ENCODE data around the gene HUNK. TPM values are rescaled to one million over a fixed set of nuclear protein-coding genes. Genes with fewer than 3 reads are reported as not detected.

The HUNK gene
- total RNA-seq, 1 experiment from 2014 or later = 2.1 TPM

DNA sequence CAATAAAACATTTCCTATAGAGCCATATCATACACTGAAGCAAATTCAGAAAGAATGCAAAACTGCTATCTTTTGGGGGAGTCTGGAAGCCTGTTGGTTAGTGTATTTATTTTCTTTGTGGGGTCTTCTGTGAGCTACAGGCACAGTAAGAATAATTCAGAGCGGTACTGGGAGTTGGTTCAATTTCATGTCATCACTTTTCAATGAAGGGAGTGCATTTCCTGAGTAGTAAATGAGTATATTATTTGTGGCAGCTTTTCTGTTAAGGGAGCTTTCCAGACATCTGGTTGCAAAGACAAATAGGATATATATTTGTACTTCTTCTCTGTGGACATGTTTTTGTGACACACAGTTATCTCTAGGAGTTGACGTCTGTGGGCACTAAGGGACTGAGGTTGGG, 130.6 kb downstream of the HUNK start:
- intact Hi-C loops (cut with micrococcal nuclease; ENCODE audit: unreplicated experiment) = no loop called here
- CTCF ChIA-PET = no interaction called here
- no peak for TF ChIP-seq EZH2 (IDR thresholded peaks at IDR 0.05; ENCODE audit: borderline replicate concordance, low read depth, low read length, poor library complexity, severe bottlenecking)
- no peak for TF ChIP-seq CTCF (conservative IDR thresholded peaks at IDR 0.05; ENCODE audit: low read depth, low read length)
- POLR2A ChIA-PET (ENCODE audit: low non-redundant PET) = no interaction called here
- peaks cover 5% of the 10 kb centered on the region for H3K9me3 ChIP-seq (ENCODE audit: low read depth, low read length, poor library complexity, severe bottlenecking)
- H3K4me1 ChIP-seq (ENCODE audit: insufficient read depth, low read length, poor library complexity, severe bottlenecking) = no peaks in the 10 kb centered on the region
- H3K4me3 ChIP-seq (ENCODE audit: low read depth, low read length, poor library complexity, severe bottlenecking) = no peak overlapping the region
- H3K27me3 ChIP-seq (replicated peaks; ENCODE audit: insufficient read depth, low read depth, low read length, poor library complexity) = peaks cover 4% of the 10 kb centered on the region
- no TSS peak for BruUV-seq (replicated peaks)
- H3K36me3 ChIP-seq (ENCODE audit: insufficient read depth, low read length, poor library complexity, severe bottlenecking) = no peaks in the 10 kb centered on the region
- no peak overlapping the region for H3K27ac ChIP-seq (ENCODE audit: low read depth, low read length, poor library complexity, severe bottlenecking)
- no peak for DNase-seq (ENCODE audit: low spot score)

- no peaks in the 10 kb centered on the region for H3K36me3 ChIP-seq (ENCODE audit: insufficient read depth, low read length, poor library complexity, severe bottlenecking)
- peaks cover 5% of the 10 kb centered on the region for H3K9me3 ChIP-seq (ENCODE audit: low read depth, low read length, poor library complexity, severe bottlenecking)
- CTCF ChIA-PET = no interaction called here
- no peak for TF ChIP-seq CTCF (conservative IDR thresholded peaks at IDR 0.05; ENCODE audit: low read depth, low read length)
- no peak for TF ChIP-seq EZH2 (IDR thresholded peaks at IDR 0.05; ENCODE audit: borderline replicate concordance, low read depth, low read length, poor library complexity, severe bottlenecking)
- POLR2A ChIA-PET (ENCODE audit: low non-redundant PET) = no interaction called here
- intact Hi-C loops (cut with micrococcal nuclease; ENCODE audit: unreplicated experiment) = no loop called here
- no peak overlapping the region for H3K4me3 ChIP-seq (ENCODE audit: low read depth, low read length, poor library complexity, severe bottlenecking)
- no peak overlapping the region for H3K27ac ChIP-seq (ENCODE audit: low read depth, low read length, poor library complexity, severe bottlenecking)
- peaks cover 4% of the 10 kb centered on the region for H3K27me3 ChIP-seq (replicated peaks; ENCODE audit: insufficient read depth, low read depth, low read length, poor library complexity)
- no TSS peak for BruUV-seq (replicated peaks)
- no peak for DNase-seq (ENCODE audit: low spot score)
- no peaks in the 10 kb centered on the region for H3K4me1 ChIP-seq (ENCODE audit: insufficient read depth, low read length, poor library complexity, severe bottlenecking)
Observed at GRCh38 chr21:32004291-32004690, 131.5 kb downstream of the HUNK start.

DNA sequence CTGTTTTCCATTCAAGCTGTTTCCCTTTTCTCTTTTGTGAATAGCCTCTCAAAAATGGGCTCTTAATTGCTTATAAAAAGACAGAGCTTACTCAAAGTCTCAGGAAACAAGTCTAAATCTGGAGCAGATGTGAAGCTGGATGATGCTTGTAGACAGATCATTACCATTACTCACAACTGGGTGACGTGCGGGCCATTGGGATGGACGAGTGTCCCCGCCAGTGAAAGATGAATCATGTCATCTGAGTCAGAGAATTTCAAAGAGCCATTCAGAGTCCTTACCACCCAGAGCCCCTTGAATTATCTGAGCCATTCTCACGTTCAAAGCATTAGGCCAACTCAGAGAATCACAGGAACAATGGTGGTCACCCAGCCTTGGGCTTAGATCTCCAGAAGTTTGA, 134.6 kb downstream of the HUNK start:
- intact Hi-C loops (cut with micrococcal nuclease; ENCODE audit: unreplicated experiment) = no loop called here
- ChIA-PET POLR2A (ENCODE audit: low non-redundant PET) (no interaction called here), CTCF (no interaction called here)
- no peaks in the 10 kb centered on the region for H3K4me1 ChIP-seq (ENCODE audit: insufficient read depth, low read length, poor library complexity, severe bottlenecking)
- peaks cover 4% of the 10 kb centered on the region for H3K27me3 ChIP-seq (replicated peaks; ENCODE audit: insufficient read depth, low read depth, low read length, poor library complexity)
- no peak overlapping the region for H3K27ac ChIP-seq (ENCODE audit: low read depth, low read length, poor library complexity, severe bottlenecking)
- no TSS peak for BruUV-seq (replicated peaks)
- TF ChIP-seq EZH2 (IDR thresholded peaks at IDR 0.05; ENCODE audit: borderline replicate concordance, low read depth, low read length, poor library complexity, severe bottlenecking) (no peak), CTCF (conservative IDR thresholded peaks at IDR 0.05; ENCODE audit: low read depth, low read length) (no peak)
- H3K36me3 ChIP-seq (ENCODE audit: insufficient read depth, low read length, poor library complexity, severe bottlenecking) = no peaks in the 10 kb centered on the region
- peaks cover 5% of the 10 kb centered on the region for H3K9me3 ChIP-seq (ENCODE audit: low read depth, low read length, poor library complexity, severe bottlenecking)
- H3K4me3 ChIP-seq (ENCODE audit: low read depth, low read length, poor library complexity, severe bottlenecking) = no peak overlapping the region
- DNase-seq (ENCODE audit: low spot score) = peak; percentile 29
